ENCODE data around the gene EPAS1. TPM values are rescaled to one million over a fixed set of nuclear protein-coding genes. Genes with fewer than 3 reads are reported as not detected.

Gene EPAS1
- total and polyA plus RNA-seq, 9 of the 15 experiments (the other 6 are each of a cell fraction or from before 2014, with no cell fraction given): 0.25 to 11.2 (median 4.1) TPM

DNA sequence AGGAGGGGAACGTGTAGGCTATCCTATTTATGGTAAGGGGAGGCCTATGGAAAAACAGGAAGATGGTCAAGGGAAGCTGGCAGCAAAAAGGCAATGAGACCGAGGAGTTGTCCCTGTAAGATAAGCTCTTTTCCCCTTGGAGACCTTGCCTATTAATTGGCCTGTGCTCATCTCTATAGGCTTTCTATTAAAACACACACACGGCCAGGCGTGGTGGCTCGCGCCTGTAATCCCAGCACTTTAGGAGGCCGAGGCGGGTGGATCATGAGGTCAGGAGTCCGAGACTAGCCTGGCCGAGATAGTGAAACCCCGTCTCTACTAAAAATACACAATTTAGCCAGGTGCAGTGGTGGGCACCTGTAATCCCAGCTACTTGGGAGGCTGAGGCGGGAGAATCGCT, 32.1 kb downstream of the EPAS1 start:
- no peaks in the 10 kb centered on the region for H3K79me2 ChIP-seq (ENCODE audit: control insufficient read depth, insufficient read depth, low read length)
- POLR2A ChIA-PET: interaction anchor here (0.6 to 1.6 kb wide), 4 partner anchors 10 to 251 kb away, joined by 4 to 8 read pairs (median 5); no protein-coding TSS in a partner anchor
- no peaks in the 10 kb centered on the region for H4K20me1 ChIP-seq (replicated peaks; ENCODE audit: control insufficient read depth, insufficient read depth, low read length)
- CTCF ChIA-PET (ENCODE audit: low intra/inter-chr PET ratio): no interaction called here
- H3K4me1 ChIP-seq (replicated peaks in 1 of 2; ENCODE audit: control insufficient read depth in 2 of 2, insufficient read depth in 2 of 2, low read length in 2 of 2): peaks cover 14 to 49% of the 10 kb centered on the region in 2 experiments
- H3K27ac ChIP-seq (ENCODE audit: extremely low read depth, low read depth, low read length): no peak overlapping the region
- WGBS (ENCODE audit: insufficient coverage, low coverage, missing lambda C conversion rate): 67% methylated on average over 8 of the region's 13 CpGs
- no TSS peak for BruUV-seq (replicated peaks)
- FAIRE-seq (no peak), ATAC-seq (no peak), DNase-seq (ENCODE audit: extremely low read depth in 1 of 4, low spot score in 3 of 4) (no peak)
- in situ Hi-C loops (cut with MboI) (no loop called here), intact Hi-C loops (cut with micrococcal nuclease) (no loop called here)
- no peaks in the 10 kb centered on the region for H3K9me3 ChIP-seq (replicated peaks; ENCODE audit: control insufficient read depth, insufficient read depth, low read depth, low read length)
- no peaks in the 10 kb centered on the region for H3K27me3 ChIP-seq (ENCODE audit: control insufficient read depth in 2 of 2, insufficient read depth in 2 of 2, low read length in 2 of 2)
- no peak overlapping the region for H3K9ac ChIP-seq (ENCODE audit: insufficient read depth in 1 of 2, low read depth in 2 of 2, low read length in 2 of 2)
- no peak overlapping the region for H2AFZ ChIP-seq (ENCODE audit: low read depth, low read length)
- no peaks in the 10 kb centered on the region for H3K9me1 ChIP-seq (ENCODE audit: control insufficient read depth, insufficient read depth, low read length)
- no peak overlapping the region for H3K4me2 ChIP-seq (ENCODE audit: insufficient read depth, low read length)
- no peaks in the 10 kb centered on the region for H3K36me3 ChIP-seq (ENCODE audit: control insufficient read depth, insufficient read depth, low read length)
- TF ChIP-seq, protein P1, sequence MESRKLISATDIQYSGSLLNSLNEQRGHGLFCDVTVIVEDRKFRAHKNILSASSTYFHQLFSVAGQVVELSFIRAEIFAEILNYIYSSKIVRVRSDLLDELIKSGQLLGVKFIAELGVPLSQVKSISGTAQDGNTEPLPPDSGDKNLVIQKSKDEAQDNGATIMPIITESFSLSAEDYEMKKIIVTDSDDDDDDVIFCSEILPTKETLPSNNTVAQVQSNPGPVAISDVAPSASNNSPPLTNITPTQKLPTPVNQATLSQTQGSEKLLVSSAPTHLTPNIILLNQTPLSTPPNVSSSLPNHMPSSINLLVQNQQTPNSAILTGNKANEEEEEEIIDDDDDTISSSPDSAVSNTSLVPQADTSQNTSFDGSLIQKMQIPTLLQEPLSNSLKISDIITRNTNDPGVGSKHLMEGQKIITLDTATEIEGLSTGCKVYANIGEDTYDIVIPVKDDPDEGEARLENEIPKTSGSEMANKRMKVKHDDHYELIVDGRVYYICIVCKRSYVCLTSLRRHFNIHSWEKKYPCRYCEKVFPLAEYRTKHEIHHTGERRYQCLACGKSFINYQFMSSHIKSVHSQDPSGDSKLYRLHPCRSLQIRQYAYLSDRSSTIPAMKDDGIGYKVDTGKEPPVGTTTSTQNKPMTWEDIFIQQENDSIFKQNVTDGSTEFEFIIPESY (CRISPR knock-in tag; IDR thresholded peaks at IDR 0.05): peak; percentile 61; the same call in 1 of the 2 replicates
- TF ChIP-seq ZNF23 (CRISPR knock-in tag; IDR thresholded peaks at IDR 0.05): no peak
- no peak overlapping the region for H3K4me3 ChIP-seq
